ENCODE measurements around the gene GUCY1A2. TPM values are rescaled to one million over a fixed set of nuclear protein-coding genes. Genes with fewer than 3 reads are reported as not detected.

The GUCY1A2 gene
- total RNA-seq, 4 donors from 2014 or later, result 2.4 to 17.0 (median 9.9) TPM

- TF ChIP-seq CTCF (IDR thresholded peaks at IDR 0.05; ENCODE audit: low read depth), result no peak
Measured at GRCh38 chr11:106745941-106746340, 272.3 kb downstream of the GUCY1A2 start.

- TF ChIP-seq CTCF (IDR thresholded peaks at IDR 0.05; ENCODE audit: low read depth), result no peak
Measured at GRCh38 chr11:106733635-106734034, 284.6 kb downstream of the GUCY1A2 start.

GRCh38 chr11:106728859-106729258, 289.4 kb downstream of the GUCY1A2 start:
- TF ChIP-seq CTCF (IDR thresholded peaks at IDR 0.05; ENCODE audit: low read depth), result no peak

- TF ChIP-seq CTCF (IDR thresholded peaks at IDR 0.05; ENCODE audit: low read depth), result no peak
Measured at GRCh38 chr11:106728379-106728778, 289.9 kb downstream of the GUCY1A2 start.

- no peak for TF ChIP-seq CTCF (IDR thresholded peaks at IDR 0.05; ENCODE audit: low read depth)
Measured at GRCh38 chr11:106727256-106727655, 291.0 kb downstream of the GUCY1A2 start.

GRCh38 chr11:106724293-106724892, 293.9 kb downstream of the GUCY1A2 start:
- TF ChIP-seq CTCF (IDR thresholded peaks at IDR 0.05; ENCODE audit: low read depth), result no peak

- no peak for TF ChIP-seq CTCF (IDR thresholded peaks at IDR 0.05; ENCODE audit: low read depth)
Measured at GRCh38 chr11:106723071-106723470, 295.2 kb downstream of the GUCY1A2 start.
